RWPE2 (cell line): Measurements from ENCODE around the gene FRMD3.

Source experiments
- ATAC-seq: fragments of 200-7000 bp; cut with Tn5 transposase; 3 replicates; pipeline ENCODE4 v1.9.1; 2021; ENCODE audit warnings: low read depth
- DNase-seq: peaks from one replicate; pipeline ENCODE4 v3.0.0-alpha.2; 2020; ENCODE audit warnings: low spot score
- H3K27ac ChIP-seq: fragments of 450-650 bp; 2 replicates; pipeline ENCODE4 v1.5.1; 2017; ENCODE audit warnings: mild to moderate bottlenecking; ENCODE audit not compliant: poor library complexity, severe bottlenecking
- H3K27me3 ChIP-seq: fragments of 250-450 bp; sonication (Bioruptor Pico); 2 replicates; pipeline ENCODE4 v1.5.1; 2021; ENCODE audit warnings: mild to moderate bottlenecking, moderate library complexity; ENCODE audit not compliant: insufficient read depth, poor library complexity, severe bottlenecking
- H3K36me3 ChIP-seq: fragments of 250-450 bp; sonication (Bioruptor Pico); 2 replicates; pipeline ENCODE4 v1.5.1; 2020; ENCODE audit warnings: low read depth, mild to moderate bottlenecking, moderate library complexity
- H3K4me1 ChIP-seq: fragments of 250-450 bp; sonication (Bioruptor Pico); 2 replicates; pipeline ENCODE4 v1.5.1; 2021; ENCODE audit warnings: mild to moderate bottlenecking, moderate library complexity; ENCODE audit not compliant: insufficient read depth, poor library complexity, severe bottlenecking
- H3K4me3 ChIP-seq: fragments of 250-450 bp; sonication (Bioruptor Pico); 2 replicates; pipeline ENCODE4 v1.5.1; 2021; ENCODE audit warnings: mild to moderate bottlenecking, moderate library complexity; ENCODE audit not compliant: severe bottlenecking
- H3K9me3 ChIP-seq: fragments of 250-450 bp; sonication (Bioruptor Pico); 2 replicates; pipeline ENCODE4 v1.5.1; 2021; ENCODE audit warnings: mild to moderate bottlenecking, moderate library complexity; ENCODE audit not compliant: severe bottlenecking
- CTCF ChIP-seq: fragments of 450-650 bp; IDR thresholded peaks from one replicate; pipeline ENCODE4 v1.5.1; 2017; ENCODE audit warnings: mild to moderate bottlenecking, moderate library complexity; ENCODE audit not compliant: poor library complexity, severe bottlenecking

The FRMD3 gene

GRCh38 chr9:83474631-83475030 is 63.6 kb downstream of the FRMD3 start:
- TF ChIP-seq CTCF, result no peak
- ATAC-seq (no peak), DNase-seq (no peak)
- H3K27ac ChIP-seq, result no peak overlapping the region
- no peak overlapping the region for H3K4me3 ChIP-seq
- H3K27me3 ChIP-seq, result no peaks in the 10 kb centered on the region
- no peaks in the 10 kb centered on the region for H3K36me3 ChIP-seq
- H3K4me1 ChIP-seq, result no peaks in the 10 kb centered on the region
- no peaks in the 10 kb centered on the region for H3K9me3 ChIP-seq

DNA sequence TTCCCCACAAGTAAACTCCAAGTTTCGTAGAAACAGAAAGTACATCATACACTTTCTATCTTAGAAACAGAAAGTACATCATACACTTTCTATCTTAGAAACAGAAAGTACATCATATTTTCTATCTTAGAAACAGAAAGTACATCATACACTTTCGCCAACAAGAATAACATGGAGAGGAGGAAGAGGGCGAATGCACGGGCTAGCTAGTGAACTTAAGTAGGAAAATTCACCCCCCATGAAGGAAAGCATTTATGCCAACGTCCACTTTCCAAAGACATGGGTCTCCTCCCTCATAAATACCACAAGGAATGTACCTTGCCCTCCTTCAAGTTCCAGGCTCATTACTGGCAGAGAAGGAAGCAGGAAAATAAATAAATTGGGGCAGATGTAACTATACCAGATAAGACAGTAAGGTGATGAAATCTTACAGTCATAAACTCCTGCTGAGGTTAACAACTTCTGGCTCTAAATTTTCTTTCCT is 64.7 kb downstream of the FRMD3 start:
- Histone ChIP-seq H3K4me1 (no peaks in the 10 kb centered on the region), H3K9me3 (no peaks in the 10 kb centered on the region), H3K36me3 (no peaks in the 10 kb centered on the region), H3K4me3 (no peak overlapping the region), H3K27ac (no peak overlapping the region), H3K27me3 (no peaks in the 10 kb centered on the region)
- DNase-seq, result no peak
- no peak for TF ChIP-seq CTCF
- ATAC-seq, result no peak

- Histone ChIP-seq H3K9me3 (no peaks in the 10 kb centered on the region), H3K36me3 (no peaks in the 10 kb centered on the region), H3K4me3 (no peak overlapping the region), H3K4me1 (no peaks in the 10 kb centered on the region), H3K27me3 (no peaks in the 10 kb centered on the region), H3K27ac (no peak overlapping the region)
- TF ChIP-seq CTCF, result no peak
- DNase-seq (no peak), ATAC-seq (no peak)
These were observed 65.4 kb downstream of the FRMD3 start for GRCh38 chr9:83472764-83473163.

- no peak for TF ChIP-seq CTCF
- ATAC-seq (peak; percentile 77), DNase-seq (no peak)
- no peak overlapping the region for H3K27ac ChIP-seq
- H3K4me1 ChIP-seq, result no peaks in the 10 kb centered on the region
- no peaks in the 10 kb centered on the region for H3K27me3 ChIP-seq
- H3K9me3 ChIP-seq, result no peaks in the 10 kb centered on the region
- no peak overlapping the region for H3K4me3 ChIP-seq
- H3K36me3 ChIP-seq, result no peaks in the 10 kb centered on the region
These were observed 66.0 kb downstream of the FRMD3 start for GRCh38 chr9:83472221-83472665.

DNA sequence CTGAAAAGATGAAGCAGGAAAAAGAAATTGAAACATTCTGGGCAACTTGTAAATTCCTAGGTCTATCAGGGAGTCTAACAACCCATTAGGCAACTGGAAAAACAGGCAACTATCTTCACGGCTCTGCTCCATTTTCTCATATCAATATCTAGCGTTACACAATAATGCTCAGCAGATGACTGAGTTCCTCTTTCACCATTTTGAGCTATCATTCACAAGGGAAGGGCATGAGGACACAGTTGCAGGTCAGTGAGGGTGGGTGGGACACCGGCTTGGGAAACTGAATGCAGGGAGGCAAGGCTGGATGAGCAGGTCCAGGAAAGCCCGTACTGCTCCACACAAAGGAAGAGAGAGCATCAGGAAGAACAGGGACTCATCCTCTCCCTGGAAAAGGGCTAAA is 67.0 kb downstream of the FRMD3 start:
- TF ChIP-seq CTCF, result no peak
- no peak for ATAC-seq
- no peak for DNase-seq
- no peaks in the 10 kb centered on the region for H3K4me1 ChIP-seq
- no peak overlapping the region for H3K27ac ChIP-seq
- H3K27me3 ChIP-seq, result no peaks in the 10 kb centered on the region
- H3K4me3 ChIP-seq, result no peak overlapping the region
- H3K9me3 ChIP-seq, result no peaks in the 10 kb centered on the region
- no peaks in the 10 kb centered on the region for H3K36me3 ChIP-seq
